Osteoblast (primary cell): ENCODE results near the gene ACTL8. TPM values are rescaled to one million over a fixed set of nuclear protein-coding genes. Genes with fewer than 3 reads are reported as not detected.

Experiments
- DNase-seq: peaks from one replicate; pipeline ENCODE4 v3.0.0; 2011; ENCODE audit warnings: low spot score, mixed read lengths; ENCODE audit not compliant: insufficient read length; ENCODE audit errors: missing footprints
- H2AFZ ChIP-seq: 2 replicates; pipeline ENCODE4 v1.6.0; 2011; ENCODE audit warnings: mild to moderate bottlenecking, low read length
- H3K27ac ChIP-seq: 2 replicates; pipeline ENCODE4 v1.5.1; 2011; ENCODE audit warnings: mild to moderate bottlenecking, low read depth, low read length, moderate library complexity
- H3K27me3 ChIP-seq: 2 replicates; pipeline ENCODE4 v1.6.0; 2012; ENCODE audit warnings: mild to moderate bottlenecking, control low read depth, inconsistent platforms, low read length, moderate library complexity; ENCODE audit not compliant: insufficient read depth
- H3K36me3 ChIP-seq: 2 replicates; pipeline ENCODE4 v1.5.1; 2011; ENCODE audit warnings: mild to moderate bottlenecking, low read length, control low read depth, moderate library complexity; ENCODE audit not compliant: insufficient read depth
- H3K4me1 ChIP-seq: 2 replicates; pipeline ENCODE4 v1.5.1; 2011; ENCODE audit warnings: mild to moderate bottlenecking, low read length, control low read depth, moderate library complexity; ENCODE audit not compliant: insufficient read depth
- H3K4me2 ChIP-seq: 2 replicates; pipeline ENCODE4 v1.6.0; 2011; ENCODE audit warnings: mild to moderate bottlenecking, low read length; ENCODE audit not compliant: insufficient read depth
- H3K4me3 ChIP-seq: fragments of 200-600 bp; sonication (generic); 3 replicates; pipeline ENCODE4 v1.5.1; 2012; ENCODE audit warnings: mild to moderate bottlenecking, low read length, inconsistent platforms; ENCODE audit not compliant: insufficient read depth
- H3K79me2 ChIP-seq: 2 replicates; pipeline ENCODE4 v1.6.0; 2012; ENCODE audit warnings: mild to moderate bottlenecking, low read length, control low read depth, inconsistent platforms; ENCODE audit not compliant: insufficient read depth
- H3K9me3 ChIP-seq: 2 replicates; pipeline ENCODE4 v1.5.1; 2011; ENCODE audit warnings: low read depth, low read length, control low read depth
- H4K20me1 ChIP-seq: 2 replicates; pipeline ENCODE4 v1.6.0; 2012; ENCODE audit warnings: mild to moderate bottlenecking, low read length, control low read depth; ENCODE audit not compliant: insufficient read depth
- total RNA-seq: library from RNA; depleted of rRNA; stranded (reverse); fragments of >200 nt; gene quantifications from 2 replicates; pipeline ENCODE4 v1.2.3, GENCODE V29; 2012
- TF ChIP-seq, protein P1 (sequence below): IDR thresholded peaks from 2 replicates; pipeline ENCODE4 v1.5.1; 2011; ENCODE audit warnings: mild to moderate bottlenecking, low read depth, low read length, moderate library complexity; ENCODE audit errors: extremely low read depth

The ACTL8 gene
- total RNA-seq, 1 donor: not detected

DNA sequence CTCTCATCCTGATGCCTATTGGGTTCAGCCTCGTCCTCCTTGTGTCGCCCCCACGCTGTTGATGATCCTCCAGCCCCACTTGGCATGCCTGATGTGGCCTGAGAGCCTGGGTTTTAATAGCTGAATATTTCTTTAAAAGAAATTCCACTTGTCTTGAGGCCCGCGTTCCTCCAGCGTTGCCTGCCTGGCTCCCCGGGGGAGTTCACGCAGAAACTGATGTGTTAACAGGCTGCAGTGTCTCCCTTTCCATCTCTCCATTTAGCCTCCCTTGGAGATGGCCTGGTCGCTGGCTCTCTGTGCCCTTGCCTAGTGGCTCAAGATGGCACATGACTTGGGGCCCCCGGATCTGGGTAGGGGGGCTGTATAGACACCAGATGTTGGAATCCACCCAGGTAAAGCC lies 9.5 kb downstream of the ACTL8 start:
- H3K4me2 ChIP-seq: peak overlapping the region; percentile 26
- no peaks in the 10 kb centered on the region for H3K79me2 ChIP-seq
- H3K9me3 ChIP-seq: peaks cover under 1% of the 10 kb centered on the region
- H3K27me3 ChIP-seq: no peaks in the 10 kb centered on the region
- H4K20me1 ChIP-seq: no peaks in the 10 kb centered on the region
- TF ChIP-seq, protein P1, sequence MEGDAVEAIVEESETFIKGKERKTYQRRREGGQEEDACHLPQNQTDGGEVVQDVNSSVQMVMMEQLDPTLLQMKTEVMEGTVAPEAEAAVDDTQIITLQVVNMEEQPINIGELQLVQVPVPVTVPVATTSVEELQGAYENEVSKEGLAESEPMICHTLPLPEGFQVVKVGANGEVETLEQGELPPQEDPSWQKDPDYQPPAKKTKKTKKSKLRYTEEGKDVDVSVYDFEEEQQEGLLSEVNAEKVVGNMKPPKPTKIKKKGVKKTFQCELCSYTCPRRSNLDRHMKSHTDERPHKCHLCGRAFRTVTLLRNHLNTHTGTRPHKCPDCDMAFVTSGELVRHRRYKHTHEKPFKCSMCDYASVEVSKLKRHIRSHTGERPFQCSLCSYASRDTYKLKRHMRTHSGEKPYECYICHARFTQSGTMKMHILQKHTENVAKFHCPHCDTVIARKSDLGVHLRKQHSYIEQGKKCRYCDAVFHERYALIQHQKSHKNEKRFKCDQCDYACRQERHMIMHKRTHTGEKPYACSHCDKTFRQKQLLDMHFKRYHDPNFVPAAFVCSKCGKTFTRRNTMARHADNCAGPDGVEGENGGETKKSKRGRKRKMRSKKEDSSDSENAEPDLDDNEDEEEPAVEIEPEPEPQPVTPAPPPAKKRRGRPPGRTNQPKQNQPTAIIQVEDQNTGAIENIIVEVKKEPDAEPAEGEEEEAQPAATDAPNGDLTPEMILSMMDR: no peak
- no peaks in the 10 kb centered on the region for H3K36me3 ChIP-seq
- H2AFZ ChIP-seq: no peak overlapping the region
- peaks cover 51% of the 10 kb centered on the region for H3K4me1 ChIP-seq
- peak overlapping the region; percentile 98 for H3K27ac ChIP-seq
- no peak overlapping the region for H3K4me3 ChIP-seq
- DNase-seq: no peak

DNA sequence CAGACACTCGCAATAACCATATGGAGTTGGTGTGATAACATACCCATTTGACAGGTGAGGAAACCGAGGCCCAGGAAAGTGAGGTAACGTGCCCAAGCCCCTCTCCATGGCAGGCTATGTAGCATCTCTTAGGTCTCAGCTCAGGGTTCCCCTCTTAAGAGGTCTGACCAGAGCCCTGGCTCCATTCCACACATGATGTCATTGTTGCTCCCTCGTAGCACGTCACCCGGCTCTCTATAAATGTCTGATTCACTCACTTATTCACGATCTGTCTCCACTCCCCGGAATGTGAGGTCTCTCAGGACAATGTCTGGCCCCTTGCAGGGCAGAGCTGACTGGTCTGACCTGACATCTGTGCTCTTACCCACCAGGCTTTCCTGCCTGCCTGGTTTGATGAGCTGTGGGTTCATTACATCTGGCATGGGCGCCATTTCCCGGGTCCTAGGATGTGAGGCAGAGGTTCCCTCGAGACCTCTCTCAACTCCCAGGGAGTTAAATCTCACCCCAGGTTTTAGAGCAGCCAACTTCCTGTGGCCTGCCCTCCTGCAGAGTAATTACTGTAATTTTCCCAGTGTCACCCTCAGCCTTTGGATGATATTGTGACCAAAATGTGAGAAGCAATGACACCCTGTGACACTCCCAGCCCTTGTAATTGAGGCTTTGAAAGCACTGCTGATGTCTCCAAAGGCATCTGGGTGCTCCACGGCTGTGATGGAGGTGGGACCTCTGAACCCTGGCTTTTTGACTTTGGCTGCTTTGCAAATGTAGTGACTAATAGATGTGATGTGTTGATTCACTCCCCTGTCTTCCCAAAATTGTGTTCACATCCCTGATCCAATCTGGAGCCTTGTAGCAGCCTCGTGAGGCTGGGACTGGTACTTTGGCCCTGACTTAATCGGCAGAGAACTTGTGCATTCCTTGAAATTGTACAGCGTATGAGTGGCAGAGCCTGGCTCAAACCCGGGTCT lies 10.6 kb downstream of the ACTL8 start:
- H3K27me3 ChIP-seq: no peaks in the 10 kb centered on the region
- H3K27ac ChIP-seq: peak overlapping the region; percentile 98
- H3K4me1 ChIP-seq: peaks cover 53% of the 10 kb centered on the region
- TF ChIP-seq, protein P1: peak; percentile 21
- H4K20me1 ChIP-seq: no peaks in the 10 kb centered on the region
- H3K36me3 ChIP-seq: no peaks in the 10 kb centered on the region
- no peaks in the 10 kb centered on the region for H3K9me3 ChIP-seq
- peak overlapping the region; percentile 64 for H3K4me2 ChIP-seq
- peak; percentile 98 for DNase-seq
- H3K4me3 ChIP-seq: no peak overlapping the region
- no peaks in the 10 kb centered on the region for H3K79me2 ChIP-seq
- H2AFZ ChIP-seq: peak overlapping the region; percentile 61

DNA sequence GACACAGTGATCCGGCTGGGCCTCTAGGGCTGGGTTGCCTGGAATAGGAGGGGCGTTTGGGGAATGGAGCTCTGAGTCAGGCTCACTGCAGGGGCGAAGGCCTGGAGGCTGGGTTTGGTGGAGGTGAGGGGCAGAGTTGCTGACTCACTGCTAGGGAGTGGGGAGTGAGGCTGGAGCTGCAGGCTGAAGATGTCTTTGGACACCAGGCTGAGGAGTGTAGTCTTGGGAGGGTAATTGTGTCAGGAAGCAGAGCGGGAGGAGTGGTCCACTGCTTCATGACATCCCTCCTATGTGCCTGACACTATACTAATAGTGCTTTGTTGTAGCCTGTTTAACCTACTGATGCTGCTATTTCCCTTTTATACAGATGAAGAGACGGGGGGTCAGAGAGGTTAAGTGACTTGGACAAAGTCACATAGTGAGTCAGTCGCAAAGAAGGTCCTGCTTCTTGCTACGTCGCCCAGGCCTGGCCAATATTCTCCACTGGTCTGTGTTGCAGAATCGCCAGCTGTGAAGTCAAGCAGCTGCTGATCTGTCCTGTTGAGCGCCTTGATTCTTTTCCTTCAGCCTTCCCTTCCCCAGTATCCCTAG lies 13.6 kb downstream of the ACTL8 start:
- peak overlapping the region; percentile 98 for H3K27ac ChIP-seq
- H3K9me3 ChIP-seq: no peaks in the 10 kb centered on the region
- peak overlapping the region; percentile 70 for H3K4me2 ChIP-seq
- H3K79me2 ChIP-seq: no peaks in the 10 kb centered on the region
- no peaks in the 10 kb centered on the region for H4K20me1 ChIP-seq
- TF ChIP-seq, protein P1: no peak
- peaks cover 53% of the 10 kb centered on the region for H3K4me1 ChIP-seq
- peak overlapping the region; percentile 65 for H2AFZ ChIP-seq
- peaks cover 4% of the 10 kb centered on the region for H3K27me3 ChIP-seq
- peak; percentile 94 for DNase-seq
- H3K36me3 ChIP-seq: no peaks in the 10 kb centered on the region
- no peak overlapping the region for H3K4me3 ChIP-seq

DNA sequence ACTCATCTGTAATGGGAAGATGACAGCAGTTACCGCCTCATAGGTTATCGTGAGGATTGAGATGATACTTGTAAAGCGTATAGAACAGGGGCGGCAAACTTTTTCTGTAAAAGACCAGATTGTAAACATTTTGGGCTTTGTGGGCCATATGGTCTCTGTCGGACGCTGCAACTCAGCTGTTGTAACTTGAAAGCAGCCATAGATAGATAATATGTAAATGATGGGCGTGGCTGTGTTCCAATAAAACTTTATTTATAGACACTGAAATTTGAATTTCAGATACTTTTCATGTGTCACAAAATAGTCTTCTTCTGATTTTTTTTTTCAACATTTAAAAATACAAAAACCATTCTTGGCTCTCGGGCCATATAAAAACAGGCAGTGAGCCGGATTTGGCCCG lies 15.8 kb downstream of the ACTL8 start:
- H3K36me3 ChIP-seq: no peaks in the 10 kb centered on the region
- H3K4me2 ChIP-seq: no peak overlapping the region
- H2AFZ ChIP-seq: no peak overlapping the region
- no peaks in the 10 kb centered on the region for H3K79me2 ChIP-seq
- peaks cover 8% of the 10 kb centered on the region for H3K27me3 ChIP-seq
- H3K4me3 ChIP-seq: no peak overlapping the region
- no peak overlapping the region for H3K27ac ChIP-seq
- no peaks in the 10 kb centered on the region for H4K20me1 ChIP-seq
- TF ChIP-seq, protein P1: no peak
- peaks cover 34% of the 10 kb centered on the region for H3K4me1 ChIP-seq
- DNase-seq: no peak
- no peaks in the 10 kb centered on the region for H3K9me3 ChIP-seq
